Mesendoderm (in vitro differentiated cells): ENCODE data around the gene GPATCH4.

Experiments used
- DNase-seq: peaks from one replicate; pipeline ENCODE4 v3.0.0; 2013
- H2AK5ac ChIP-seq: 2 replicates; pipeline ENCODE4 v1.6.1; 2013; ENCODE audit warnings: low read length, inconsistent platforms
- H2BK120ac ChIP-seq: 2 replicates; pipeline ENCODE4 v1.6.1; 2013; ENCODE audit warnings: low read depth, mild to moderate bottlenecking, low read length, moderate library complexity, mixed read lengths
- H2BK15ac ChIP-seq: replicated peaks from 2 replicates; pipeline ENCODE4 v1.6.1; 2013; ENCODE audit warnings: low read depth, mild to moderate bottlenecking, moderate library complexity
- H2BK5ac ChIP-seq: 2 replicates; pipeline ENCODE4 v1.6.1; 2013; ENCODE audit warnings: low read length, inconsistent platforms
- H3K18ac ChIP-seq: 2 replicates; pipeline ENCODE4 v1.6.1; 2013; ENCODE audit warnings: mild to moderate bottlenecking, low read length, mixed read lengths
- H3K23ac ChIP-seq: one replicate; pipeline ENCODE4 v1.6.1; 2013; ENCODE audit warnings: low read length
- H3K27ac ChIP-seq: 2 replicates; pipeline ENCODE4 v1.5.1; 2013; ENCODE audit warnings: low read depth, mild to moderate bottlenecking, inconsistent platforms, low read length, moderate library complexity
- H3K27me3 ChIP-seq: 2 replicates; pipeline ENCODE4 v1.6.1; 2013; ENCODE audit warnings: low read length, control low read depth, mild to moderate bottlenecking, inconsistent platforms; ENCODE audit not compliant: insufficient read depth, poor library complexity
- H3K36me3 ChIP-seq: 2 replicates; pipeline ENCODE4 v1.6.1; 2013; ENCODE audit warnings: low read length, inconsistent platforms; ENCODE audit not compliant: control insufficient read depth, insufficient read depth
- H3K4ac ChIP-seq: one replicate; pipeline ENCODE4 v1.6.1; 2013; ENCODE audit warnings: low read depth, mild to moderate bottlenecking, low read length, moderate library complexity
- H3K4me1 ChIP-seq: 2 replicates; pipeline ENCODE4 v1.6.1; 2013; ENCODE audit warnings: low read depth, low read length, inconsistent platforms; ENCODE audit not compliant: control insufficient read depth
- H3K4me2 ChIP-seq: 2 replicates; pipeline ENCODE4 v1.6.1; 2013; ENCODE audit warnings: low read length
- H3K4me3 ChIP-seq: 2 replicates; pipeline ENCODE4 v1.5.1; 2013; ENCODE audit warnings: mild to moderate bottlenecking, low read length
- H3K56ac ChIP-seq: one replicate; pipeline ENCODE4 v1.6.1; 2013; ENCODE audit warnings: low read length
- H3K79me1 ChIP-seq: 2 replicates; pipeline ENCODE4 v1.6.1; 2013; ENCODE audit warnings: low read length, inconsistent platforms
- H3K79me2 ChIP-seq: 2 replicates; pipeline ENCODE4 v1.6.1; 2013; ENCODE audit warnings: mild to moderate bottlenecking, low read length; ENCODE audit not compliant: control insufficient read depth, insufficient read depth
- H3K9ac ChIP-seq: 2 replicates; pipeline ENCODE4 v1.6.1; 2013; ENCODE audit warnings: low read length, inconsistent platforms
- H4K5ac ChIP-seq: one replicate; pipeline ENCODE4 v1.6.1; 2013; ENCODE audit warnings: low read length
- H4K8ac ChIP-seq: one replicate; pipeline ENCODE4 v1.6.1; 2013; ENCODE audit warnings: low read depth, mild to moderate bottlenecking, control low read depth, low read length, moderate library complexity
- WGBS: extraction: QIAGEN DNeasy Blood & Tissue Kit; methylation state at CpG from one replicate; pipeline ENCODE4 v1.1.7; 2013; ENCODE audit warnings: low lambda C conversion rate, missing lambda C conversion rate; ENCODE audit not compliant: insufficient coverage; ENCODE audit errors: extremely low coverage; 5-methylcytosine and 5-hydroxymethylcytosine counted together

Gene GPATCH4

DNA sequence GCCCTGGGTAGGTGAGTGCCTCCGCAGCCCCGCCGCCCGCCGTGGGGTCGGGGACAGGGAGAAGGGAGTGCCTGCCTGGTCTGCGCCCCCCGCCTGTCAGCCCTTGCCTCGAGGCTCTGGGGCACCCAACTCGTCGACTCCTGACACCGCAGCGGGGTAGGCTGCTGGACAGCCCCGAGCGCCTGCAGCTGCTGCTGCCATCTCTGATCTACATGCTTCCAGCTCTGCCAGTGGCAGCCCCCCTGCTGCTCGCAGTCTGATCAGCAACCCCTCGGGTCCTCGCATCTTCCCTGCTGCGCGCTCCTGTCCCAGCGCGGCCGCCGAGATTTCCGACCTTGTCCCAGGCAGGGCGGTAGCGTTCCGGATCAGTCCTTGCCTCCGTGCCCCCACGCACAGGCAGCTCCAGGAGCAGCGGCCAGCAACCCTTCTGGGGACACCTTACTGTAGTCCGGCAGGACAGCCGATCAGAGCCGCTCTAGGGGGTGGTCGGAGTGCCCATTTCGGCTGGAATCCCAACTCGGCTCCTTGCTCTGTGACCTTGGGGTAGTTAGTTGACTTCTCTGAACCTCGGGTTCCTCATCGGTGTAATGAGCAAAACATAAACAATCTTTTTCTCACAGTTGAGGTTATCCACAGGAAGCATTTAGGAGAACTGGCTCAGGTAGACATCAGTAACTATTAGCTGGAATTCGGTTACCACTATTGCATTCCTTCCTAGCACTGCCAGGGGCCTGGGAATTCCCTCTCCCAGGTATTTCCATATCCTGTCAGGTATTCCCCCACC is 41.2 kb upstream of the GPATCH4 start:
- peak; percentile 52 for DNase-seq
- H3K79me1 ChIP-seq, result no peaks in the 10 kb centered on the region
- no CpG with 5 or more reads among the region's 40 CpGs for WGBS
- H2BK120ac ChIP-seq, result no peak overlapping the region
- no peak overlapping the region for H3K4ac ChIP-seq
- peak overlapping the region; percentile 39 for H3K56ac ChIP-seq
- peak overlapping the region; percentile 34 for H3K9ac ChIP-seq
- no peak overlapping the region for H3K18ac ChIP-seq
- H3K23ac ChIP-seq, result no peak overlapping the region
- H3K36me3 ChIP-seq, result no peaks in the 10 kb centered on the region
- peaks cover 3% of the 10 kb centered on the region for H3K4me1 ChIP-seq
- peaks cover 41% of the 10 kb centered on the region for H3K27me3 ChIP-seq
- H4K8ac ChIP-seq, result no peak overlapping the region
- H3K4me2 ChIP-seq, result peak overlapping the region; percentile 42
- no peak overlapping the region for H3K27ac ChIP-seq
- H2BK15ac ChIP-seq, result no peak overlapping the region
- H3K79me2 ChIP-seq, result no peaks in the 10 kb centered on the region
- no peak overlapping the region for H2BK5ac ChIP-seq
- no peak overlapping the region for H2AK5ac ChIP-seq
- no peak overlapping the region for H4K5ac ChIP-seq
- H3K4me3 ChIP-seq, result no peak overlapping the region

DNA sequence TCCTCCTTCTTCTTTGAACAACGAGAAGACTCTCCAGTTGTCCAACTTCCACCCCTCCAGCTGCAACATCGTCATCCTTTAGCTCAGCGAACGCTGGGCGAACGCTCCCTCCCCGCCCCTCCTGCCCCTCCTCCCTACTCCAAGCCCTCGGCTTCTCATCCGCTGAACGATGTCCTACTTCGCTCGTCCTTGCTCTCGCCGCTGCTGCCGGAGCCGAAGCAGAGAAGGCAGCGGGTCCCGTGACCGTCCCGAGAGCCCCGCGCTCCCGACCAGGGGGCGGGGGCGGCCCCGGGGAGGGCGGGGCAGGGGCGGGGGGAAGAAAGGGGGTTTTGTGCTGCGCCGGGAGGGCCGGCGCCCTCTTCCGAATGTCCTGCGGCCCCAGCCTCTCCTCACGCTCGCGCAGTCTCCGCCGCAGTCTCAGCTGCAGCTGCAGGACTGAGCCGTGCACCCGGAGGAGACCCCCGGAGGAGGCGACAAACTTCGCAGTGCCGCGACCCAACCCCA is 40.5 kb upstream of the GPATCH4 start, which contains the start of gene BCAN:
Gene BCAN, plus strand, starts transcription at position 357 of the 504 bp plus-strand sequence. CDS start 3,938 bp downstream, outside the sequence.
- no CpG with 5 or more reads among the region's 46 CpGs for WGBS

DNA sequence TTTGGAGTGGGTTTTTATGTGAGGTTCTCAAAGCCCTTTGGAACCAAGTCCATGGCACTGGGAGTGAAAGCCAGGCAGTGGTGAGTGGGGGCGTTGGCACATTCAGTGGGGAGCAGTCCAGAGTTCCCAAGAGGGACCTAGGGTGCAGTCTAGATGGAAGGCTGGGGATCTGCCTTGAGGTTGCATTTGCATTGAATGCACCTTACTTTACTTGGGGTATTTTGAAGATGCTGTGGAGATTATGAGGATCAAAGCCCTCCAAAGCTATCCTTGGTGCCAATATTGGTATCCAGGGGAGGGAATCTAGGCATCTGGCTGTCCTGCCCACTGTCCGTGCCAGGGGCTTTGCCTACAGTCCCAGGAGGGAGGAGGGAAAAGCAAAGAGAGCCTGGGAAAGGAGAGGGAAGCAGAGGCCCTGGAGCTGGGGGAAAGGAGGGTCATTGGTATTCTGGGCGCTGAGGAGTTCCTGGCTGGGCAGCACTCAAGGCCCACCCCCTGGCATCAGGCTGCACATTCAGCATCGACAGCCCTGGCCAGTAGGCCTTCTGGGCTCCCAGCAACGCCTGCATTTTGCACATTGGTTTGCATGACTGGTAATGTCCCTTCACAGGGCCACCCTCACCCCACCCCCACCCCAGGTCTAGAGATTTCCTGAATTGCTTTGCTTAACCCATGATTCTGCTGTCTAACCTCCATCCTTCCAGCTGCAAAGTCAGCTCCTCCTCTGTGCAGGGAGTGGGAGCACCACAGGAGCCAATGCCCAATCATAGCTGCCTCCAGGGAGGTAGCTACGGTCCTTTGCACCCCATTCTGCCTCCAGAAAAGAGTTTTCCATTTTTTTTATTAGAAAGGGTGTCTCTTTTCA is 39.8 kb upstream of the GPATCH4 start:
- H3K27me3 ChIP-seq, result peaks cover 31% of the 10 kb centered on the region
- H4K8ac ChIP-seq, result no peak overlapping the region
- no peak overlapping the region for H2AK5ac ChIP-seq
- H2BK5ac ChIP-seq, result no peak overlapping the region
- no peak overlapping the region for H3K18ac ChIP-seq
- H3K4ac ChIP-seq, result no peak overlapping the region
- no peak for DNase-seq
- H3K4me1 ChIP-seq, result peaks cover 3% of the 10 kb centered on the region
- no peak overlapping the region for H4K5ac ChIP-seq
- no peak overlapping the region for H2BK15ac ChIP-seq
- no peak overlapping the region for H3K27ac ChIP-seq
- H3K9ac ChIP-seq, result no peak overlapping the region
- H3K4me3 ChIP-seq, result no peak overlapping the region
- no peak overlapping the region for H2BK120ac ChIP-seq
- no peaks in the 10 kb centered on the region for H3K79me1 ChIP-seq
- no peak overlapping the region for H3K23ac ChIP-seq
- no peaks in the 10 kb centered on the region for H3K79me2 ChIP-seq
- H3K4me2 ChIP-seq, result peak overlapping the region; percentile 59
- no peak overlapping the region for H3K56ac ChIP-seq
- no peaks in the 10 kb centered on the region for H3K36me3 ChIP-seq
- no CpG with 5 or more reads among the region's 6 CpGs for WGBS

More for the DNA sequence above, 40.5 kb upstream of the GPATCH4 start, which contains the start of gene BCAN:
- H4K5ac ChIP-seq, result no peak within 1 kb of the TSS
- H3K36me3 ChIP-seq, result no peaks in the 10 kb centered on the region
- H3K9ac ChIP-seq, result peak within 1 kb of the TSS; percentile 39
- H3K4me1 ChIP-seq, result peaks cover 3% of the 10 kb centered on the region
- H3K4me3 ChIP-seq, result no peak within 1 kb of the TSS
- peak within 1 kb of the TSS; percentile 66 for H3K56ac ChIP-seq
- H3K4ac ChIP-seq, result no peak within 1 kb of the TSS
- H3K23ac ChIP-seq, result no peak within 1 kb of the TSS
- no peak within 1 kb of the TSS for H2BK5ac ChIP-seq
- no peak within 1 kb of the TSS for H2BK120ac ChIP-seq
- peak; percentile 67 for DNase-seq
- H3K4me2 ChIP-seq, result peak within 1 kb of the TSS; percentile 59
- no peak within 1 kb of the TSS for H4K8ac ChIP-seq
- H2AK5ac ChIP-seq, result no peak within 1 kb of the TSS
- no peak within 1 kb of the TSS for H2BK15ac ChIP-seq
- H3K18ac ChIP-seq, result no peak within 1 kb of the TSS
- H3K27ac ChIP-seq, result no peak within 1 kb of the TSS
- no peaks in the 10 kb centered on the region for H3K79me1 ChIP-seq
- H3K79me2 ChIP-seq, result no peaks in the 10 kb centered on the region
- H3K27me3 ChIP-seq, result peaks cover 37% of the 10 kb centered on the region

DNA sequence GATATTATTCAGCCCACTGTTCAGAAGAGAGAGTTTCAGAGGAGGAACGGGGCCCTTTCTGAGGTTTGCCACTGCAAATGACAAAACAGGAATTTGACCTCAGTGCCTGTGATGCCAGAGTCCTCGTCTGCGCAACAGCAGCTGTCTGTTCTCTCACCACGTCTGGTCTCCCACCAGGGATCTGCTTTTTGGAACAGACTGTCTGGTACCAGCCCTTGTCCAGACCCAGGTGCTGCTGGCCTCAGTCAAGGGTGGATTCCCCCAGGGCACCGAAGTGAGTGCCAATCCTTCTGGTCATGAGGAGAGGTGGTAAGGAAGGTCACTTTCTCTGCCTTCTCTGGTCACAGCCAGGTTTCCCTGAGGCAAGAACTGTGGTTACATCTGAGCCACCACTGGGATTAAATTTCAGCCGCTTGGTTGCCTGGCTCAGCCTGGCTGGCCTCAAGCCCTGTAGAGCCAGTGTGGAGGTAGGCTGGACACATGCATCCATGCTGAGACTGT is 38.4 kb upstream of the GPATCH4 start:
- H3K18ac ChIP-seq, result no peak overlapping the region
- H3K79me2 ChIP-seq, result no peaks in the 10 kb centered on the region
- H2BK5ac ChIP-seq, result no peak overlapping the region
- H3K56ac ChIP-seq, result no peak overlapping the region
- no peak overlapping the region for H3K4me2 ChIP-seq
- no peaks in the 10 kb centered on the region for H3K36me3 ChIP-seq
- peaks cover 3% of the 10 kb centered on the region for H3K4me1 ChIP-seq
- H2AK5ac ChIP-seq, result no peak overlapping the region
- no peaks in the 10 kb centered on the region for H3K79me1 ChIP-seq
- H3K23ac ChIP-seq, result no peak overlapping the region
- no peak overlapping the region for H3K4me3 ChIP-seq
- H3K27ac ChIP-seq, result no peak overlapping the region
- no peak overlapping the region for H2BK15ac ChIP-seq
- DNase-seq, result no peak
- no peak overlapping the region for H4K5ac ChIP-seq
- no peak overlapping the region for H4K8ac ChIP-seq
- H2BK120ac ChIP-seq, result no peak overlapping the region
- no CpG with 5 or more reads among the region's 6 CpGs for WGBS
- no peak overlapping the region for H3K9ac ChIP-seq
- no peak overlapping the region for H3K4ac ChIP-seq
- peaks cover 24% of the 10 kb centered on the region for H3K27me3 ChIP-seq

- Histone ChIP-seq H2AK5ac (no peak overlapping the region), H3K23ac (no peak overlapping the region), H3K9ac (no peak overlapping the region), H3K27ac (no peak overlapping the region), H3K4me1 (peaks cover 3% of the 10 kb centered on the region), H2BK15ac (no peak overlapping the region), H3K4ac (no peak overlapping the region), H3K56ac (no peak overlapping the region), H3K18ac (no peak overlapping the region), H3K27me3 (peaks cover 24% of the 10 kb centered on the region), H4K5ac (no peak overlapping the region), H2BK5ac (no peak overlapping the region), H3K4me3 (no peak overlapping the region), H4K8ac (no peak overlapping the region), H3K4me2 (no peak overlapping the region), H3K79me2 (no peaks in the 10 kb centered on the region), H3K79me1 (no peaks in the 10 kb centered on the region), H3K36me3 (no peaks in the 10 kb centered on the region), H2BK120ac (no peak overlapping the region)
- WGBS, result no CpG with 5 or more reads among the region's 8 CpGs
- DNase-seq, result no peak
Measured at GRCh38 chr1:156638189-156638985, 37.1 kb upstream of the GPATCH4 start.
